Inflammatory macrophage treated with lipopolysaccharide for 4 hours (primary cell): ENCODE results near the gene CYP24A1.

ENCODE experiments used
- DNase-seq: peaks from one replicate; pipeline ENCODE4 v3.0.0-alpha.2; 2020

The CYP24A1 gene

GRCh38 chr20:54201268-54201846 lies 27.6 kb upstream of the CYP24A1 start:
- no peak for DNase-seq

DNA sequence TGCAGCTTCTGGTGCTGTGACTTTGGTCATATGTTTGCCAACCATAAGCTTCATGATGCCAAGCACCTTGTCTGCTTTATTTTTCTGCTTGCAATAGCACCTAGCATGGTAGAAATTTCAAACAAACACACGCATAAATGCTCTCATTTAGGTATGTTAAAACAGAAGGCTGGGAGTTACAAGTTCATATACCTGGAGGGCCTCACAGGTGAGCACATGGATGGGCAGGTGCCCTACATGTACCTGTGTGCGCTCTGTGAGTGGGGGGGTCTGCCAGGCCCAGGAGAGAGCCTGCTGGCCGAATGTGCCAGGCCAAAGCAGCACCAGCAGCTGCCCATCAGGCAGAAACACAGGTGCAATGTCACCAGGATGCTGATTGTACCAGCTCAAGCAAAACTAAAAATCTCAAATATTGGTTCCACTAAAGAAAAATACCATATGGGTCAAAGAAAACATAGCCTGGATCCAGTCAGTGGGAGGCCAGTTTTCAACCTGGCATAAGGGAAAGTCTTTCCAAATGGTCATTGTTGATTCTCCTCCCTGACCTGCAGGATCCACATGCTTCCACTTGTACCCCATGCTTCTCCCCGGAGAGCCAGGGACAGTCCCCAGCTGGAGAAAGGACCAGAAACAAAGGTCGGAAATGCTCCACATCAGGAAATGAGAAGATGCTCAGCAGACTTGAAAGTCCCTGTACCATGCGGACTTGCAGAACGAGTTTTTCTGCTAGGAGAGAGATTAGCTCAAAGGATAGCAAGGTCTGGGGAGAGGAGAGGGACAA lies 26.9 kb upstream of the CYP24A1 start:
- no peak for DNase-seq

- DNase-seq = peak; percentile 58
These were observed 26.0 kb upstream of the CYP24A1 start for GRCh38 chr20:54199721-54200176.

DNA sequence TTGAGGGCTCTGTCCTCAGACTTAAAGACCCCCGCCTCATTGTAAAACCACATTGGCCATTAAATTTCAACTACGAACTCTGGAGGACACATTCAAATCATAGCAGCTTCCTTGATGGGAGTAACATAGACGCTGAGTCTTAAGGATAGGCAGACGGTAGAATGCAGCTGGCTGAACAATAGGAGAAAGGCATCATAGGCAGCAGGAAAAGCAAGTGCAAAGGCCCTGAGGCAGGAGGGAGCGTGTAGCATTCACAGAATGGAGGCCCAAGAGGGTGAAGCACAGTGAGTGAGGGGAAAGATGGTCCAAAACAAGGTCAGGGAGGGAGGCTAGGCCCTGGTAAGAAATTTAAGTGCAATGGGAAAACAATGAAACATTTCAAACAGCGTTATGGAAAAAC lies 25.5 kb upstream of the CYP24A1 start:
- DNase-seq = no peak

DNA sequence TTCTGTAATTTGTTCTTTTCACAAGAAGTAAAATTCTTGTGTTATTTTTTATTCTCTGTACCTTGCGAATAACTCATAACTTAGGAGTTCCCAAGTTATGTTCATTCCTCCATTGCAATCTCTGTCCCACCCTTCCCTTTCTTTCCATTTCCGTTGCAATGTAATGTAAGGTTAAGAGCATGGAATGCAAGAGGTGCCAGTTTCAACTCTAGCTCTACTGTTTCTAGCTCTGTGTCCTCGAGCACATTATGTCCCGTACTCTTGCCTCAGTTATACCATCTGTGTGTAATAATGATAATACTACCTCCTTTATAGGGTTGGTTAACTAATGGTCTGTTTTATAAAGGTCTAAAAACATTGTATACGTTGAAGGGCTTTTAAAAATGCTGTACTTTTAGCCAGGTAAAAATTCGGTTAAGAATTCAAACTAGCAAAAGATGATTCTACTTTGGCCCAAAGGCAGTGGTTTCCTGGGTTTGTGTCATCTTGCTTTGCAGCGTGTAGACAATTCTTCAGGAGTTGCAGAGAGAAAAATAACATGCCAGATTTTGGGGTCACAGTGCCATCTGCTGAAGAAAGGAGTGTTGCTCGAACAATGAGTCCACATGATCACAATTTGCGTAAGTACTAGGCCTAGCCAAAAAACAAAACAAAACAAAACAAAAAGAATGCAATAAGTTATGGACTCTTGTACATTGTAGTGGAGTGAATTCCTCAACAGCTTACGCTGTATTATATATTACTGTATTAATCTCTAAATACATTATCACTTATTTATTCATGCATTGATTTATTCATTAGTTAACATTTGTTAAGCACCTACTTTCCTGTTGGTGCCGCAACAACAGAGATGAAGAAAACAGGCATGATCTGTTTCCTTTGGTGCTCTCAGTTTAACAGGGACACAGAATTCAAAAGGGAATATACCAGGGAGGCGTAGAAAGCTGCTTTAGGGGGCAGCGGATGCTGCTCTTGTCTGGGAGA lies 24.1 kb upstream of the CYP24A1 start:
- DNase-seq = peak; percentile 38

GRCh38 chr20:54195483-54196472 lies 22.0 kb upstream of the CYP24A1 start:
- peak; percentile 7 for DNase-seq

GRCh38 chr20:54194724-54195438 lies 21.1 kb upstream of the CYP24A1 start:
- DNase-seq = no peak

- no peak for DNase-seq
These were observed 20.0 kb upstream of the CYP24A1 start for GRCh38 chr20:54193817-54194216.

DNA sequence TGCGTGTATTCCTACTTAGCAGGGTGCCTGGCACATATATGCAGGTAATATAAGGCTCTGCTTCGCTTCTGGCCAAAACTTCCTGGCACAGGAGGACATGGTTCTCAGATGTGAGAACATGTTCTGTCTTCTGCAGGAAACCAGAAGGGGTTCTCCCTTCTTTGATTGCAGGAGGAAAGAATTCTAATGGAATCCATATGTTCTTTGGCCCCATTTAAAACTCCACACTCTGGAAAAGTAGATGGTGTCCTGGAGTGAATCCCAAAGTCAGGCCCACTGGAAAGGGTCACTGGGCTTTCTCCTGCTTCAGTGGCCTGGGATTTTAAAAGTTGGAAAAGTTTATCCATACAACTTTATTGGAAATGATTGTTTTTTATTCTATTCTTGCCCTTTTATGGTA lies 16.4 kb upstream of the CYP24A1 start:
- no peak for DNase-seq

- no peak for DNase-seq
These were observed 15.8 kb upstream of the CYP24A1 start for GRCh38 chr20:54189630-54190029.

- DNase-seq = no peak
These were observed 14.5 kb upstream of the CYP24A1 start for GRCh38 chr20:54188132-54188849.

- no peak for DNase-seq
These were observed 11.3 kb upstream of the CYP24A1 start for GRCh38 chr20:54184904-54185626.

DNA sequence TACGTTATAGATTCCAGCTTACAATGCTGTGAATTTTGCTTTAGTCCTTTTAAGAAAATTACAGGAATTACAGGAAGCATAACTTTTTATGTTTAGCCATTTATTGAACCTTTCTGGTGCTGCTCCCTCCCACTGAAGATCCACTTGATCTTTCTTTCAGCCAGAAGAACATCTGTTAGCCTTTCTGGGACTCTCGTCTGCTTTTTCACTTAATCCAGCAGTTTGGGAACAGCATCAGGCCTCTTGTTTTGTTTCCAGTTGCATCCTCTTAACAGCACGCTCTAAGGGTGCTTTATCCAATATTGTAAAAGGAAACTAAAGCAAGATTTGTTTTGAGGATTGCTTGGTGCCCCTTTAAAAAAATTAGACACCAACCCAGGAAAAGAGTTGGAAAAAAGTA lies 10.3 kb upstream of the CYP24A1 start:
- DNase-seq = no peak

DNA sequence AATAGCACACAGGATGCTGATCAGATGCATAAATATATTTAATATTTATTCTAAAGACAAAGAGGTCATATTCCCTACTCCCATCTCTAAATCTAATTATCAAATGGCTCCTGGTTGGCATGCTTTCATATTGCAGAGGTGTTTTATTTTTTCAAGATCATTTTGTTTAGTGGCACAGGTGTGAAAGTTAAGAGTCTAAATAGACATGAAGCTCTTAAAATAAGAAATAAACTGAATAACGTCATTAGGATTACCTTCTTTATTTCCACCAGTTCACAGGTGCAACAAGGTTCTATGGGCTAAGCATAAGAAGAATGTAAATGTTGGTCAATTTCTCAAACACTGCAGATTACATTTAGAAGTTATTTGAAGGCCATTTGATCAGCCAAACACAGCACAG lies 7.1 kb upstream of the CYP24A1 start:
- no peak for DNase-seq

- no peak for DNase-seq
These were observed 6.2 kb upstream of the CYP24A1 start for GRCh38 chr20:54179946-54180345.

- DNase-seq = no peak
These were observed 4.5 kb upstream of the CYP24A1 start for GRCh38 chr20:54178256-54178655.

GRCh38 chr20:54177378-54177777 lies 3.6 kb upstream of the CYP24A1 start:
- DNase-seq = no peak

- no peak for DNase-seq
These were observed 2.8 kb upstream of the CYP24A1 start for GRCh38 chr20:54176610-54177009.

DNA sequence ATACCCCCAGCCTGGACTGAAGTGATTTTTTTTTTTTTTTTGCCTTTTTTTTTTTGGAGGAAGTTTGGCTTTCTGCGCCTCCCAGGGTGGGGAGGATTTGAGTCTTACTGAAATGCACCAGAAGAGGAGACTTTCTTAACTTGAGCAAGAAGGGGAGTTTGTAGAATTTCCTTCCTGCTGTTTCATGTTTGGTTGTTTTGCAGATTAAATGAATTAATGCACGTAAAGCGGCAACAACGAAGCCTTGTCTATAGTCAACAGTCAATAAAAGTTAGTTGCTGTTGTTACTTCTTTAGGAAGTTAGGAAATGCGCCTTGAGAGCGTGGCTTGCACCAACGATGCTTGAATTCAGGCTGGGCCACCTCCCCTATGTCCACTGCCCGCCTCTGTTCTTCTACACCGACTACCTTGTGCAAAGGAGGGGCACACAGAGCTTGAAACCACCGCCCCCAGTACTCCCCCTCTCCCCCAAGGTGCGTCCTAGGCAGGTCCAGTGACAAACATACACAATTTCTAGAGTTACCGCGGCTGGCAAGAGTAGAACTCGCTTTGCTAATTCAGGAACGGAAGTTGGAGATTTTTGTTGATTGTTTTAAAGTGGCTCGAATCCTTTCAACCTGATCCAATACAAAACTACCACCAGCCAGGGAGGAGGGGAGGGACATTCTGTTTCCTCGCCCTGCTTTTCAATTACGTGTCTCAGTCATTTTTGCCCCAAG lies 830 bp upstream of the CYP24A1 start:
- DNase-seq = peak; percentile 26
